ENCODE measurements around the gene KLHL11.
"Not testable (repeated sequence)": the region's sequence is repeated elsewhere in the genome, so short reads cannot be mapped to it uniquely, and the experiment has no call there.

Gene KLHL11

GRCh38 chr17:41882756-41883155 lies 17.5 kb upstream of the KLHL11 start:
- DNase-seq = no peak

- DNase-seq = no peak
Measured at GRCh38 chr17:41880130-41880529, 14.9 kb upstream of the KLHL11 start.

GRCh38 chr17:41874293-41874670 lies 9.1 kb upstream of the KLHL11 start:
- DNase-seq = not testable (repeated sequence)

- no peak for DNase-seq
Measured at GRCh38 chr17:41873559-41874292, 8.5 kb upstream of the KLHL11 start.

GRCh38 chr17:41871789-41872188 lies 6.6 kb upstream of the KLHL11 start:
- no peak for DNase-seq

- no peak for DNase-seq
Measured at GRCh38 chr17:41870627-41871026, 5.4 kb upstream of the KLHL11 start.

- DNase-seq = no peak
Measured at GRCh38 chr17:41870097-41870496, 4.9 kb upstream of the KLHL11 start.

GRCh38 chr17:41869426-41869825 lies 4.2 kb upstream of the KLHL11 start:
- no peak for DNase-seq

GRCh38 chr17:41868568-41868967 lies 3.3 kb upstream of the KLHL11 start:
- no peak for DNase-seq

- no peak for DNase-seq
Measured at GRCh38 chr17:41865596-41865893, 322 bp upstream of the KLHL11 start.

GRCh38 chr17:41864498-41864835 lies 756 bp downstream of the KLHL11 start:
- no peak for DNase-seq

- no peak for DNase-seq
Measured at GRCh38 chr17:41863074-41863848, 2.0 kb downstream of the KLHL11 start.

GRCh38 chr17:41860254-41860931 lies 4.8 kb downstream of the KLHL11 start:
- DNase-seq = no peak

- not testable (repeated sequence) for DNase-seq
Measured at GRCh38 chr17:41851382-41851781, 13.8 kb downstream of the KLHL11 start.

GRCh38 chr17:41849251-41849990 lies 15.8 kb downstream of the KLHL11 start:
- DNase-seq = no peak

- no peak for DNase-seq
Measured at GRCh38 chr17:41848788-41849187, 16.4 kb downstream of the KLHL11 start.

- no peak for DNase-seq
Measured at GRCh38 chr17:41844971-41845370, 20.3 kb downstream of the KLHL11 start.

- not testable (repeated sequence) for DNase-seq
Measured at GRCh38 chr17:41840781-41841180, 24.4 kb downstream of the KLHL11 start.

- DNase-seq = not testable (repeated sequence)
Measured at GRCh38 chr17:41839448-41839847, 25.8 kb downstream of the KLHL11 start.

- DNase-seq = no peak
Measured at GRCh38 chr17:41837761-41838538, 27.3 kb downstream of the KLHL11 start, which contains the start of gene KLHL10. Gene KLHL10, plus strand, starts transcription at chr17:41837825. Its CDS starts 108 bp downstream, at chr17:41837933.

GRCh38 chr17:41836550-41837196 lies 28.6 kb downstream of the KLHL11 start:
- no peak for DNase-seq

Measured in activated CD4-positive, CD25-positive, alpha-beta regulatory T cell treated with anti-CD3 and anti-CD28 coated beads, Interleukin-2, amount 50 U/mL, for 72 hours (primary cell).